AG09309 (cell line): ENCODE measurements around the gene FAM107B.

Experiments used
- DNase-seq: peaks from one replicate; pipeline ENCODE4 v3.0.0-alpha.2; 2010; ENCODE audit warnings: low read depth
- H3K4me3 ChIP-seq: 2 replicates; pipeline ENCODE4 v1.5.1; 2011; ENCODE audit warnings: mild to moderate bottlenecking, low read depth, low read length, moderate library complexity; ENCODE audit not compliant: control insufficient read depth
- TF ChIP-seq, protein P1 (sequence below): IDR thresholded peaks from 2 replicates; pipeline ENCODE4 v1.5.1; 2011; ENCODE audit warnings: mild to moderate bottlenecking, low read depth, low read length, inconsistent platforms; ENCODE audit not compliant: insufficient read depth, control insufficient read depth; ENCODE audit errors: missing control alignments

FAM107B gene

DNA sequence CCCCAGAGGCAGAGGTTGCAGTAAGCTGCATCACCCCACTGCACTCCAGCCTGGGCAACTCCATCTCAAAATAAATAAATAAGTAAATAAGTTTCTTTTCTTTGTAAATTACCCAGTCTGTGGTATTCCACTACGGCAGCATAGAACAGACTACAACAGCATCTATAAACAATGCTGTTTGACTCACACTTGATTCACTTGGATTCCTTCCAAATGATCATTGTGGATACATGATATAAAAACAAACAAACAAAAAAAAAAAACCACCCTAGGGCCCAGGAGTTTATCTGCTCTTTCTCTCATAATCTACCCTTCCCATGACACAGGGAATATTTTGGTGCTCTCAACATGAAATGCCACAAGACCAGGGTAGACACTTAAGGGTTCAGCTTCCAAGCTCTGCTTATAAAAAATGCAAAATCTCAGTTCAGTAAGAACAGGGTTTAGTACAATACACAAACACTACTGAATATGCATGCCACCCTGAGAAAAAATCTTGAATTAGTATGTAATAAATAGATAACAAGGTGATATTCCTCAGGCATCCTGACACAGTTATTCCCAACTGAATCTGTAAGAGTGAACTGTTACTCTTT, 200.9 kb downstream of the FAM107B start:
- TF ChIP-seq, protein P1, sequence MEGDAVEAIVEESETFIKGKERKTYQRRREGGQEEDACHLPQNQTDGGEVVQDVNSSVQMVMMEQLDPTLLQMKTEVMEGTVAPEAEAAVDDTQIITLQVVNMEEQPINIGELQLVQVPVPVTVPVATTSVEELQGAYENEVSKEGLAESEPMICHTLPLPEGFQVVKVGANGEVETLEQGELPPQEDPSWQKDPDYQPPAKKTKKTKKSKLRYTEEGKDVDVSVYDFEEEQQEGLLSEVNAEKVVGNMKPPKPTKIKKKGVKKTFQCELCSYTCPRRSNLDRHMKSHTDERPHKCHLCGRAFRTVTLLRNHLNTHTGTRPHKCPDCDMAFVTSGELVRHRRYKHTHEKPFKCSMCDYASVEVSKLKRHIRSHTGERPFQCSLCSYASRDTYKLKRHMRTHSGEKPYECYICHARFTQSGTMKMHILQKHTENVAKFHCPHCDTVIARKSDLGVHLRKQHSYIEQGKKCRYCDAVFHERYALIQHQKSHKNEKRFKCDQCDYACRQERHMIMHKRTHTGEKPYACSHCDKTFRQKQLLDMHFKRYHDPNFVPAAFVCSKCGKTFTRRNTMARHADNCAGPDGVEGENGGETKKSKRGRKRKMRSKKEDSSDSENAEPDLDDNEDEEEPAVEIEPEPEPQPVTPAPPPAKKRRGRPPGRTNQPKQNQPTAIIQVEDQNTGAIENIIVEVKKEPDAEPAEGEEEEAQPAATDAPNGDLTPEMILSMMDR = no peak
- H3K4me3 ChIP-seq = no peak overlapping the region
- no peak for DNase-seq

DNA sequence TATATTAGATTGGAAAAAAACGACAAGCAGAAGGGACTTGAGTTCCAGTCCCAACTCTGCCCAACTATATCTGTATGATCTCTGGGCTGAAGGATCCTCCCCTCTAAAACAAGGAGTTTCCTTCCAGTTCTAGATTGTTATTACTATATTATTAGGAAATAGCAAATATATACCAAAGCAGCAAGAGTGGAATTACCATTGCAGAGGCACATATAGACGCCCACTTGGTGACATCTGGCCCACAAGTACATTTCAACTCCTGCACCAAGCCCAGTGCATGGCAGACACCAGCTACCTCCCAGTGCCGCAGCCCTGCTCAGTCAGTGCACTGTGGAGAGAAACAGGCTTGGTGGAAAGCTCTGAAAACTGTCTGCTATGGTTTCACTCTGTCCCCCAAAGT, 201.9 kb downstream of the FAM107B start:
- DNase-seq = no peak
- TF ChIP-seq, protein P1 = no peak
- H3K4me3 ChIP-seq = no peak overlapping the region

DNA sequence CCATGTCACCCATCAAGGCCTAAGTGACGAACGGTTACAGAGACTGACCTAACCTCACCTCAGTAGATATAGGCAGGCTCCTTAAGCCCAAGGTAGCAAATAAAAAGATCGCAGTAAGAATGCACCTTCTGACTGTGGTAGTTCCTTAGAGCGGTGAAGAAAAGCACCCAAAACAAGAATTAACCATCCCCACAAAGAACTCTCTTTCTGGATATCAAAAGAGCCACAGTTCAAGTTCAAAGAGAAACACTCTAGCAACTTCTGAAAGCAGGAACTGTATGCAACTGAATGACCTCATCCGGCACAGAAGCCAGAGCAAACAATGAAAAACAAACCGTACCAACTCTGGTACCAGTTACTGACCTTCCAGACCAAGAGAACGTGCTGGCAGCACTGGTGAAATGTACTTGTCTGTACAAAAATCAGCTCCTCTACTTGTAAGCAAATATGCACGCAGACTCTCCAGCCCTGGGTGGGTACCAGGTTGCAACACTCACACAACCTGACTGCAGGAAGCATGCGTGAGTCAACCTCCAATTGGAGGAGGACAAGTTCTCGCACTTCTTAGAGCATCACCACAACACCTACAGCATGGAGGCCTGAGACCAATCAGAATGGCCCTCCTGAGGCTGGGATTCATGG, 202.7 kb downstream of the FAM107B start:
- TF ChIP-seq, protein P1 = no peak
- H3K4me3 ChIP-seq = no peak overlapping the region
- DNase-seq = no peak

DNA sequence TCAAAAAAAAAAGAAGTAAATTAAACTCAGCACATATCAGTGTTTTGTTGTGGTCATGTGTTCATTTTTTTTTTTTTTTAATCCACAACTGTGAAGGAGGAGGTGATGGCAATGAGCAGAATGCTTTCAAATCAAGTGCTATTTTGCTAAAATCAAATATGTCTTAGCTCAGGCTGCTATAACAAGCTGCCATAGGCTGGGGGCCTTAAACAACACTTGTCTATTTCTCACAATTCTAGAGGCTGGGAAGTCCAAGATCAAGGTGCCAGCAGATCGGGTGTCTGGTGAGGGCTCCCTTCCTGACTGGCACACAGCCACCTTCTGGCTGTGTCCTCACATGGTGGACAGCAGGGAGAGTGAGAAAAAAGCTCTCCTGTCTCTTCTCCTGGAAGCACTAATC, 203.9 kb downstream of the FAM107B start:
- no peak for DNase-seq

DNA sequence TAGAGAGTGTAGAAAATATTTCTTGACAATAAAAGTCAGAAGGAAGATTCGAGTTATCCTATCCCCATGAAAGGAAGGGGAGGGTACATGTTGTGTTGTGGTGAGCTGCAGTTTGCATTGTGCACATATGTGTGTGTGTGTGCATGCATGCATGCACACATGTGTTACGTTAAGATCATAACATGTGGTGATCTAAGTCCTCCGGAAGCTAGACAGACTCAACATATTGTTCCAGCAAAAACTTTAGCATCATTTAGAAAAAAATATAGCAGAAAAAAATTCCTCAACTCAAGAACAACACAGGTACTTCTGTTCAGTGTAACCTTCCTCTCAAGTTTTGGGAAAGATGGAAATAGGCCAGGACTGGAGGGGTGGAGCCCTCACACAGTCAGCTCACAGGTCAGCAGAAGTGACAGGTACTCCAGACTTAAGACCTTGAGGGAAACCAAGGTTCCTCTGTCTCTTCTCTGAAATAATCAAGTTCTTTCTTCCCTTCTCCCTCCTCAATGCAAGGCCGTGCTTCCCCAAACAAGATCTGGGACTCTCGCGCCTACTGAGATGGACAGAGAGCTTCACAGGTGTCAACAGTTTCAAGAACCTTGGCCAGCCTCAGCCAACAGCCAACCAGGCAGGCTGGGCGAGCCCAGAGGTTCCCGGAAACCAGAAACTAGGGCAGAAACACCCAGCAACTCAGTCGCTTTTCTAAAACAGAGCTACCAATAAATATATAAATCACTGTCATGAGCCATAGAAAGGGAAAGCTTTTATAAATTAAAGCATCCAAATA, 205.2 kb downstream of the FAM107B start:
- no peak for DNase-seq
- H3K4me3 ChIP-seq = no peak overlapping the region
- TF ChIP-seq, protein P1 = no peak

More for the DNA sequence above, 203.9 kb downstream of the FAM107B start:
- TF ChIP-seq, protein P1 = no peak
- H3K4me3 ChIP-seq = no peak overlapping the region

DNA sequence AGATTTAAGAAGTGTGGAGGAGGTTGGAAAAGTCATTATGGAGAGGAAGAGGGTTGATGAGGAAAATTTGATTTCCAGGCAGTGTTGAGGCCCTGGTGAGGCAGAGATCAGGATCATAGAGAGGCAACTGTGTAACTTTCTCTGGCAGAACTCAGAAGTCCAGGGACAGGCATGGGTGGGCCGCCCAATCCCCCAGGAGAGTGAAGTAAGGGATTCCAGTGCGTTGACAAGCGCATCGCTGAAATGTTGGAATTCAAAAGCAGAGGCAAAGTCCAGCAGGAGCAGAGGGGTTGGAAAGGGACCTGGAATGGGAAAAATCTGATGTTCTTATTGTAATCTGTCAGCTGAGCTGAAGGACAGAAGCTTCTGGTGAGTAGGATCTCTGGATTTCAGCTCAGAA, 207.3 kb downstream of the FAM107B start:
- TF ChIP-seq, protein P1 = no peak
- DNase-seq = no peak
- no peak overlapping the region for H3K4me3 ChIP-seq
